Measurements from ENCODE around the gene CEMP1. TPM values are rescaled to one million over a fixed set of nuclear protein-coding genes. Genes with fewer than 3 reads are reported as not detected.

The CEMP1 gene
- total RNA-seq, 1 experiment from 2014 or later, result 0.15 TPM

DNA sequence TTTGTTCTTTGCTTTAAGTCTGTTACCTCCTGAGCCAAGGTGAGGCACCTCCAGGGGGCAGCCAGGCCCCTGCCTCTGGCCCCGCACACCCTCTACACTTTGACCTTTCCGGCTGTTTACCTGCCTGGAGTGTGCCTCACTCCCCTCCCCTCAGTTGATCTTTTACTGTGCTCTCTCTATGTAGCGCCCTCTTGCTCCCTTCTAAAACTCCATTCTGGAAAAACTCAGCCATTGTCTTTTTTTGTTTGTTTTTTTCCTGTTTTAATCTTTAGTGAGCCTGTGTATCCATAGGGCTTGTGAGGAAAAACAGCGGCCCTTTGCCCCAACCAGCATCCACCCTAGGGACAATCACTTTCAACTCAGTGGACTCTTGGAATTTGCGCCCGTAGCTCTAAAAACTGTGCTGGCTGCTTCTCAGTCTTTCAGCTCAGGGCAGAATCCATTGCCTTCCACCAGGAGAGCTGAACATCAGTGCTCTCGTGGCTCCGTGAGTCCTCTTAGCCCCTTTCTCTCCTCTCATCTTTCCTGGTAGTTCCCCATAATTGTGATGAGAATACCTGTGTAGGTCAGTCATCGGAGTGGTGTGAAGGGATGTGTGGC lies 6.8 kb downstream of the CEMP1 start (continued):
- no peak for TF ChIP-seq FOXP4 (CRISPR knock-in tag; IDR thresholded peaks at IDR 0.05)
- no peak for TF ChIP-seq CBFB (CRISPR knock-in tag; IDR thresholded peaks at IDR 0.05; ENCODE audit: low read depth)
- TF ChIP-seq HMGXB4 (CRISPR knock-in tag; IDR thresholded peaks at IDR 0.05), result no peak
- TF ChIP-seq TEAD4 (CRISPR knock-in tag; IDR thresholded peaks at IDR 0.05), result no peak
- no peak for TF ChIP-seq ZNF671 (CRISPR knock-in tag; IDR thresholded peaks at IDR 0.05)
- TF ChIP-seq IRF2 (CRISPR knock-in tag; IDR thresholded peaks at IDR 0.05; ENCODE audit: borderline replicate concordance, low read depth), result no peak

DNA sequence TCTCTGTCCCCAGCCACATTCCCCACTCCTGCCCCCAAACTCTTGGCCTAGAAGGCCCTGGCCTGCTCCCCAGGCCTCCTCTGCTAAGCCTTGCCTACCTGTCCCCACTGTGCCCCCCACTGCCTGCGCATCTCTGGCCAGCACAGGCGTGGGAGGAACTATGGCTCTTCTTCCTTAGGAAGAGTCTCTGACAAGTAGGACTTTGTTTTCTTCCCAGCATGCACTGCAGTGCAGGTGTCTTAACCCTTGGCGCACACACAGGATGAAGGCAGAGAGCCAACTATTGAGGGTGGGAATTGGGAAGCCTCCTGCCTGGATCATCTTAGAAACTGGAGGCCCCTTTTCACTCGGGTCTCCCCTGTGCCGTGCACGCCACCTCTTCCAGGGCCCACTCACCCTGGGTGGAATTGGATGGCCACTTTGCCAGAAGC lies 7.4 kb downstream of the CEMP1 start:
- peaks cover 13% of the 10 kb centered on the region for H3K4me1 Mint-ChIP-seq
- H3K4me3 Mint-ChIP-seq, result no peak overlapping the region
- DNase-seq (ENCODE audit: low spot score) (no peak), ATAC-seq (no peak)
- no peaks in the 10 kb centered on the region for H3K27me3 Mint-ChIP-seq (ENCODE audit: low read depth)
- POLR2A ChIA-PET, result no interaction called here
- no peak overlapping the region for H3K27ac Mint-ChIP-seq
- TF ChIP-seq MLX (CRISPR knock-in tag; IDR thresholded peaks at IDR 0.05), result no peak
- no peak for TF ChIP-seq SP1 (CRISPR knock-in tag; conservative IDR thresholded peaks at IDR 0.05)
- no peak for TF ChIP-seq NFYB (CRISPR knock-in tag; conservative IDR thresholded peaks at IDR 0.05; ENCODE audit: low read depth)
- TF ChIP-seq ZNF281 (CRISPR knock-in tag; IDR thresholded peaks at IDR 0.05), result no peak
- no peak for TF ChIP-seq FOXP4 (CRISPR knock-in tag; IDR thresholded peaks at IDR 0.05)
- no peak for TF ChIP-seq ZNF232 (CRISPR knock-in tag; IDR thresholded peaks at IDR 0.05)
- TF ChIP-seq SMAD3 (CRISPR knock-in tag; IDR thresholded peaks at IDR 0.05; ENCODE audit: borderline replicate concordance), result no peak
- TF ChIP-seq, protein P1, sequence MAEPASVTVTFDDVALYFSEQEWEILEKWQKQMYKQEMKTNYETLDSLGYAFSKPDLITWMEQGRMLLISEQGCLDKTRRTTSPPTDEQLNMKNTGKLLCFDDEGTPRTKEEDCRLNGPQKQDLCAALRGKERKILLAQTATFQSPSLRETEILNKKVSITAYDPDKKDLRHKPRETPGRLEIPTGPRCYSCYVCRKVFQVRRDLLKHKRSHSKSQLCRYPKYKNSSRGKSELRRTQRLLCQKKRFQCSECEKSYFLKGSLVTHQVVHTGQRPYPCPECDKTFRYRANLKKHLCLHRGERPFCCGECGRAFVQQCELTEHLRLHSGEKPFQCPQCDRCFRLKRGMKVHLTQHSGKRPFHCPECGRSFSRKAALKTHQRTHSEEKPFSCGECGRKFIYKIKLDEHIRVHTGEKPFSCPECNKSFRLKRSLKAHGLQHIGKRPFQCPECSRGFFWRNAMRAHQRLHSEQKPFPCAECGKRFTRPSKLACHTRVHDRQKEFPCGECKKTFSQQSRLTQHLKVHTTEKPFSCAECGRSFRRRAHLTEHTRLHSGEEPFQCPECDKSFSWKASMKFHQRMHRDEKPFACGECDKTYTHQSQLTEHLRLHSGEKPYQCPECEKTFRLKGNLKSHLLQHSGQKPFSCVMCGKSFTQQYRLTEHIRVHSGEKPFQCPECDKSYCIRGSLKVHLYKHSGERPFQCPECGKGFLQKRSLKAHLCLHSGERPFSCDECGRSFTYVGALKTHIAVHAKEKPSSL (CRISPR knock-in tag; conservative IDR thresholded peaks at IDR 0.05), result no peak
- TF ChIP-seq, protein P2, sequence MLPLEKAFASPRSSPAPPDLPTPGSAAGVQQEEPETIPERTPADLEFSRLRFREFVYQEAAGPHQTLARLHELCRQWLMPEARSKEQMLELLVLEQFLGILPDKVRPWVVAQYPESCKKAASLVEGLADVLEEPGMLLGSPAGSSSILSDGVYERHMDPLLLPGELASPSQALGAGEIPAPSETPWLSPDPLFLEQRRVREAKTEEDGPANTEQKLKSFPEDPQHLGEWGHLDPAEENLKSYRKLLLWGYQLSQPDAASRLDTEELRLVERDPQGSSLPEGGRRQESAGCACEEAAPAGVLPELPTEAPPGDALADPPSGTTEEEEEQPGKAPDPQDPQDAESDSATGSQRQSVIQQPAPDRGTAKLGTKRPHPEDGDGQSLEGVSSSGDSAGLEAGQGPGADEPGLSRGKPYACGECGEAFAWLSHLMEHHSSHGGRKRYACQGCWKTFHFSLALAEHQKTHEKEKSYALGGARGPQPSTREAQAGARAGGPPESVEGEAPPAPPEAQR (CRISPR knock-in tag; IDR thresholded peaks at IDR 0.05), result no peak
- TF ChIP-seq ZNF121 (CRISPR knock-in tag; IDR thresholded peaks at IDR 0.05), result no peak
- TF ChIP-seq E2F5 (CRISPR knock-in tag; IDR thresholded peaks at IDR 0.05), result no peak
- no peak for TF ChIP-seq SMAD4 (CRISPR knock-in tag; IDR thresholded peaks at IDR 0.05)
- no peak for TF ChIP-seq JUN (CRISPR knock-in tag; IDR thresholded peaks at IDR 0.05)
- TF ChIP-seq CTCF (IDR thresholded peaks at IDR 0.05), result no peak
- CTCF ChIA-PET, result interaction anchor here (0.6 to 1.3 kb wide), 5 partner anchors 9 to 73 kb away, joined by 3 to 5 read pairs (median 4); partner anchors contain the start of gene ATP6V0C
- peaks cover 8% of the 10 kb centered on the region for H3K36me3 Mint-ChIP-seq
- no peaks in the 10 kb centered on the region for H3K9me3 Mint-ChIP-seq
